PC-3 (cell line): ENCODE results near the gene CRADD. TPM values are rescaled to one million over a fixed set of nuclear protein-coding genes. Genes with fewer than 3 reads are reported as not detected.
A peak's percentile ranks its signal among the peaks of the same experiment; 100 is the strongest.

Experiments
- ATAC-seq: fragments of 200-7000 bp; cut with Tn5 transposase; 2 replicates; pipeline ENCODE4 v1.9.1; 2020; ENCODE audit warnings: mild to moderate bottlenecking, moderate library complexity
- BruUV-seq: library from RNA; stranded (reverse); fragments of 400-500 nt; replicated peaks from 2 replicates; lab custom pipeline; 2021; lab: Mats Ljungman, UMichigan
- CTCF ChIA-PET: fragments of 300-600 bp; sonication (Branson Sonifier 250); formaldehyde crosslinking; loops from one replicate; lab custom pipeline; 2022; ENCODE audit warnings: antibody characterized with exemption; lab: Charles Lee
- POLR2A ChIA-PET: fragments of 300-600 bp; sonication (Branson Sonifier 250); formaldehyde crosslinking; loops from one replicate; lab custom pipeline; 2022; ENCODE audit warnings: antibody characterized with exemption; ENCODE audit not compliant: unreplicated experiment; lab: Charles Lee
- DNase-seq: peaks from one replicate; pipeline ENCODE4 v3.0.0-alpha.2; 2015
- H2AFZ ChIP-seq: fragments of 300-600 bp; sonication (generic); 2 replicates; pipeline ENCODE4 v1.6.0; 2016; ENCODE audit warnings: antibody characterized with exemption, low read length
- H3F3A ChIP-seq: fragments of 300-600 bp; sonication (generic); one replicate; pipeline ENCODE4 v1.6.0; 2017; ENCODE audit warnings: antibody characterized with exemption, low read length, control low read depth, mild to moderate bottlenecking; ENCODE audit not compliant: unreplicated experiment
- H3K27ac ChIP-seq: fragments of 300-600 bp; sonication (generic); 2 replicates; pipeline ENCODE4 v1.5.1; 2016; ENCODE audit warnings: mild to moderate bottlenecking, low read length
- H3K27me3 ChIP-seq: fragments of 300-600 bp; sonication (generic); 2 replicates; pipeline ENCODE4 v1.6.1; 2016; ENCODE audit warnings: low read length, mixed read lengths
- H3K36me3 ChIP-seq: fragments of 300-600 bp; sonication (generic); 2 replicates; pipeline ENCODE4 v1.6.1; 2016; ENCODE audit warnings: low read depth, mixed run types, low read length, mixed read lengths
- H3K4me1 ChIP-seq: fragments of 300-600 bp; sonication (generic); 2 replicates; pipeline ENCODE4 v1.5.1; 2016; ENCODE audit warnings: low read length; ENCODE audit not compliant: insufficient read depth
- H3K4me2 ChIP-seq: fragments of 300-600 bp; sonication (generic); 2 replicates; pipeline ENCODE4 v1.6.0; 2016; ENCODE audit warnings: low read length
- H3K4me3 ChIP-seq: fragments of 300-600 bp; sonication (generic); 2 replicates; pipeline ENCODE4 v1.5.1; 2016; ENCODE audit warnings: mild to moderate bottlenecking, low read length, mixed read lengths
- H3K79me2 ChIP-seq: fragments of 300-600 bp; sonication (generic); 2 replicates; pipeline ENCODE4 v1.6.1; 2017; ENCODE audit warnings: low read length, mixed read lengths
- H3K9ac ChIP-seq: fragments of 300-600 bp; sonication (generic); 2 replicates; pipeline ENCODE4 v1.6.0; 2016; ENCODE audit warnings: mild to moderate bottlenecking, low read length
- H3K9me2 ChIP-seq: fragments of 300-600 bp; sonication (generic); replicated peaks from 2 replicates; pipeline ENCODE4 v1.6.1; 2016; ENCODE audit warnings: mixed run types, low read length, mixed read lengths
- H3K9me3 ChIP-seq: fragments of 300-600 bp; sonication (generic); 2 replicates; pipeline ENCODE4 v1.6.1; 2016; ENCODE audit warnings: low read length, mixed read lengths
- H4K20me1 ChIP-seq: fragments of 300-600 bp; sonication (generic); 2 replicates; pipeline ENCODE4 v1.6.1; 2016; ENCODE audit warnings: low read length, mixed read lengths
- CTCF ChIP-seq: fragments of 300-600 bp; sonication (generic); conservative IDR thresholded peaks from 2 replicates; pipeline ENCODE4 v1.5.1; 2017; ENCODE audit warnings: antibody characterized with exemption, low read depth, mild to moderate bottlenecking, low read length
- EZH2 ChIP-seq: fragments of 300-600 bp; sonication (generic); IDR thresholded peaks from one replicate; pipeline ENCODE4 v1.6.1; 2017; ENCODE audit warnings: antibody characterized with exemption, mild to moderate bottlenecking, low read length; ENCODE audit not compliant: unreplicated experiment
- EZH2phosphoT487 ChIP-seq: fragments of 300-600 bp; sonication (generic); IDR thresholded peaks from 2 replicates; pipeline ENCODE4 v1.6.1; 2018; ENCODE audit warnings: mild to moderate bottlenecking, antibody characterized with exemption, low read length, borderline replicate concordance
- intact Hi-C: fragments of 100-400 bp; cut with micrococcal nuclease; formaldehyde crosslinking; loops from 2 replicates; pipeline ENCODE4 v1.9.0; 2023
- total RNA-seq: library from RNA; depleted of rRNA; stranded (reverse); fragments of >200 nt; gene quantifications from 2 replicates; pipeline ENCODE4 v1.2.3, GENCODE V29; 2014

Gene CRADD
- total RNA-seq, 1 experiment from 2014 or later, result 11.4 TPM

GRCh38 chr12:93720559-93720958 lies 43.4 kb downstream of the CRADD start:
- ATAC-seq, result no peak
- no peak for TF ChIP-seq EZH2phosphoT487
- no peak for TF ChIP-seq CTCF
- TF ChIP-seq EZH2, result no peak
- Histone ChIP-seq H3K27me3 (no peaks in the 10 kb centered on the region), H3K4me3 (no peak overlapping the region), H3K9me2 (no peaks in the 10 kb centered on the region), H3K9me3 (no peaks in the 10 kb centered on the region), H3K27ac (no peak overlapping the region), H3K4me1 (peaks cover 22% of the 10 kb centered on the region), H3K79me2 (no peaks in the 10 kb centered on the region), H3F3A (peaks cover 5% of the 10 kb centered on the region), H3K9ac (no peak overlapping the region), H2AFZ (no peak overlapping the region), H3K36me3 (no peaks in the 10 kb centered on the region), H3K4me2 (no peak overlapping the region), H4K20me1 (no peaks in the 10 kb centered on the region)
- intact Hi-C loops, result no loop called here
- no TSS peak for BruUV-seq
- no peak for DNase-seq
- ChIA-PET POLR2A (no interaction called here), CTCF (no interaction called here)

- CTCF ChIA-PET, result no interaction called here
- H3K27ac ChIP-seq, result peak overlapping the region; percentile 75
Observed at GRCh38 chr12:93722179-93722578, 45.0 kb downstream of the CRADD start.

More at GRCh38 chr12:93722179-93722578, 45.0 kb downstream of the CRADD start:
- DNase-seq, result no peak
- POLR2A ChIA-PET, result no interaction called here
- Histone ChIP-seq H3K79me2 (no peaks in the 10 kb centered on the region), H3K4me2 (no peak overlapping the region), H3K4me1 (peaks cover 22% of the 10 kb centered on the region), H3K4me3 (no peak overlapping the region), H3K9me3 (no peaks in the 10 kb centered on the region), H3F3A (peaks cover 5% of the 10 kb centered on the region), H3K9ac (no peak overlapping the region; the same call in 1 of the 2 replicates), H4K20me1 (no peaks in the 10 kb centered on the region), H3K27me3 (no peaks in the 10 kb centered on the region), H2AFZ (no peak overlapping the region), H3K36me3 (no peaks in the 10 kb centered on the region), H3K9me2 (no peaks in the 10 kb centered on the region)
- BruUV-seq, result no TSS peak
- no peak for ATAC-seq
- intact Hi-C loops, result no loop called here
- TF ChIP-seq EZH2, result no peak
- TF ChIP-seq CTCF, result no peak
- TF ChIP-seq EZH2phosphoT487, result no peak
